HG03469 (cell line): ENCODE results near the gene MRPS11.
A peak's percentile ranks its signal among the peaks of the same experiment; 100 is the strongest.
"Not testable (repeated sequence)": the region's sequence is repeated elsewhere in the genome, so short reads cannot be mapped to it uniquely, and the experiment has no call there.

ENCODE experiments used
- ATAC-seq: cut with Tn5 transposase; IDR thresholded peaks from one replicate; pipeline ENCODE4 v1.9.1; 2021; ENCODE audit warnings: mild to moderate bottlenecking, moderate library complexity, moderate number of reproducible peaks; ENCODE audit not compliant: unreplicated experiment

The MRPS11 gene

DNA sequence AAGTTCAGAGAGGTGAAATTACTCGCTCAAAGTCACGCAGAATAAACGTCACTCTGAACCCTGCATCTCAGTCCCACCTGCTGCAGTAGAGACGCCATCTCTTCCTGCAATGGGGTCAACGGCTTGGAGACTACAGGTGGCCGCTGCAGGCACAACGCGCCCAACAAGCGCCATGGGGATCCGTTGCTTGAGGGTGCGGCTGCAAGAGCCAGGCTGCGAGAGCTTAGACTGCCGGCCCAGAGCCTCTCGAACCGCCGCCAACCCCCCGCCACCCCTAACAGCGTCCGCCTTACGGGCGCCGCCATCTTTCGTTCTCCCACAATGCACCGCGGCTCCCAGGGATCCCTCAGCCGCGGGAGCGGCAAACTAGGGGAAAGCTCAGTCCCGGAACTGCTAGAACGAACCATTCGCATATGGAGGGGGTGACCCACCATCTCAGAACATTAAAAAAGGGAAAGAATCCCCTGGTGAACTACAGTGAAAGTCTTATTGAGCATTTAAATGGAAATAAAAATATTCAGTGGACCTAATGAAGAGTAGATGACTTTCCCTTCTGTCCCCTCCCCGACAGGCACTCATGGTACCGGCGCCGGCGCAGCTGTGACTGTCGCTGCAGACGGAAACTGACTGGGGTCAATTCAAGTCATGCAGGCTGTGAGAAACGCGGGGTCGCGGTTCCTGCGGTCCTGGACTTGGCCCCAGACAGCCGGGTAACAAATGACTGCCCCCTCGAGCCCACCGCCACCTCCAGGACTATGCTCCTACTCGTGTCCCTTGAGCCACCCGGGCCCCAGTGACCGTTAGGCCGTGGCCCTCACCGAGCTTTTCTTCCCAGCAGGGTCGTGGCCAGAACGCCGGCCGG, at the start of gene MRPS11, which contains the start of gene MRPL46:
Gene MRPS11, plus strand, starts transcription at position 636 of the 862 bp plus-strand sequence. Its CDS starts 10 bp downstream, at position 646.
Gene MRPL46, minus strand, starts transcription at position 316 of the 862 bp plus-strand sequence. Its CDS starts 11 bp downstream, at position 305.
- ATAC-seq: peak; percentile 70

DNA sequence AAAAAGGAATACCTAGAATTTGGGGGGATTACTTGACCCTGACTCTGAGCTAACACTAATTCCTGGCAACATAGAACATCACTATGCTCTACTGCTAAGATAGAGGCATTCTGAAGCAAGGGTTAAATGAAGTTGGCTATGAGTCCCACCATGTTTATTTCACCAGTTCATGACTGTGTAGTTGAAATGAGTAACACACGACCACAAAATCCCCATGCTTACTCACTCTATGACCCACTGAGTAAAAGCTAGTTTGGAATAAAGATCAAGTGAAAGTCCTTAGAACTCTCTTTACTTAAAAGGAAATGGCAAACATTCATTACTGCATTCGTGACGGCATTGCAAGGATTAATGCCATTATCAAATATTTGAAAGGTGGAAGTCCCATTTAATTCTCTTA, 47.7 kb upstream of the MRPS11 start:
- no peak for ATAC-seq

DNA sequence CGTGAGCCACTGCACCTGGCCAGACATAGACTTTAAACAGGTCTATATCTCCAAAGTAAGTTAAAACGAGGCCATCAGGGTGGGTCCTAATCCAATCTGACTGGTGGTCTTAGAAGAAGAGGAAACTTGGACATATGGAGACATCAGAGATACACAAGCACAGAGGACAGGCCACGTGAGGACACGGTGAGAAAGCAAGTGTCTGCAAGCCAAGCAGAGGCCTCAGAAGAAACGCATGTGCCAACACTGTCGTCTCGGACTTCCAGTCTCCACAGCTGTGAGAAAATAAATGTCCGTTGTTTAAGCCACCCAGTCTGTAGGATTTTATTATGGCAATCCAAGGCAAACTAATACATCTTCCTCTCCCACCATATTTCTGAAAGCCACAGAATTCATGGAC, 44.2 kb upstream of the MRPS11 start:
- ATAC-seq: no peak

DNA sequence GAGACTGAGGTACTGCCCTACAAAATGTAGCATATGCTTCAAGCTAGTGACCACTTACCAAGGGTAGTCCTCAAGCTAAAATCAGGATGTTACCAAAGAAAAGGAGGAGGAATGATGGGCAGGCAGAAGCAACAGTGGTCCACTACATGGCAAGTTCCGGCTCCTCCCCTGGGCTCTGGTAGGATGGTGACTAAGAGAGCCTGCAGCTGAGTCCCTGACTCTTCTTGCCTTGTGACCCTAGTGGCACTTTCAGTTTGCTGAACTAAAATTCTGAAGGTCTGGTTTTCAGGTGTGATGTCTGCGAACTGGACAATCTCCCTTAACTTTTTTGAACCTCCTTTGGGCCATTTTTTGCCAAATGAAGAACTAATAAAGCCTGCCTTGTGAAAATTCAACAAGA, 41.2 kb upstream of the MRPS11 start:
- no peak for ATAC-seq

DNA sequence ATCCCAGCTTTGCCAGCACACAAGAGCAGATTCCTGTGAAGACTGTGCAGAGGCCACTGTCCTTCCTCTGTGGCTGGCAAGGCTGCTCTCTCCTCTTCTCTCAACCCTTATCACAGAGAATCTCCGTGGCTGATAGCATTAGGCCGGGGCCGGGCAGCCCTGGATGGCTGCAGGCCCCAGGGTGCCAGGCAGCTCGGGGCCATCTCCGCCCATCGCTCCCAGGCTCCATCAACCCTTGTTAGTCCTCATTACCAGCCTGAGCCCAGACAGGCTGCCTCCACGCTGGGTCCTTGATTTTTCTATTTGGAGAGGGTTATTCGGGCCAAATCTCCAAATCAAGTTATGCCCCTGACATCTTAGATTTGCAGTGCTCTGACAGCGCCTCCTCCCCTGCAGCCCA, 39.5 kb upstream of the MRPS11 start:
- no peak for ATAC-seq

DNA sequence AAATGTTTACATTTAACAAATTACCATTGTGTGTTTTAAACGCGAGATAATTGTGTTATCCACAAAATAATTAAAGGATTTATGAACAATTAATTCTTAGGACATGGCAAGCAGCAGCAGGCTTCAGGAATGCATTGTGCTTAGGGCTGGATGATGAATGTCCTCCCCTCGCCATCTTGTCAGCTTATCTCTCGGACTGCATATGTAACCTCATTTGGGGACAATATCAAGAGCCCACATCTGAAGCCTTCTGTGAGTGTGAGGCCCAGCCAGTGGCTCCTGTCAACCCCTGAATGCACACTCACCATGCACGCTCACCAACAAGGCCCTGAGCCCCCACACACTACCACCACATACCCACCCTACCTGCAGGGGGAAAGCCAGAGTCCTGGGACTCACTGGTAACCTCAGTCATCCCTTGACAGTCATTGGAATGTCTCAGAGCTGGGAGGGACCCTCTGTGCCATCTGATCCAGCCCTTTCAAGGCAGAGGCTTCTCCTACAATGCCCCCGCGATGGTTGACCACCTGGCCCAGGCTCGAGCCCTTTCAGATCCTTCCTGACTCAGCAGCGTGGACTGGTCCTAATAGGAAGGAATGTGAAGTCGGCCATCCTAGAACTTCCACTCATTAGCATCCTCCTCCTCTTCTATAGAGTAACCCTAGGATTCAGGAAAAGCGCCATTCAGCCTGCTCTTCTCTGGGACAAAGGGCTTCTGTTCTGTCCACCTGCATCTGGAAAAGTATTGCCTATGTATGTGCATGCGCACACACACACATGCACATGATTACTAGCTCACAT, 38.5 kb upstream of the MRPS11 start:
- no peak for ATAC-seq

DNA sequence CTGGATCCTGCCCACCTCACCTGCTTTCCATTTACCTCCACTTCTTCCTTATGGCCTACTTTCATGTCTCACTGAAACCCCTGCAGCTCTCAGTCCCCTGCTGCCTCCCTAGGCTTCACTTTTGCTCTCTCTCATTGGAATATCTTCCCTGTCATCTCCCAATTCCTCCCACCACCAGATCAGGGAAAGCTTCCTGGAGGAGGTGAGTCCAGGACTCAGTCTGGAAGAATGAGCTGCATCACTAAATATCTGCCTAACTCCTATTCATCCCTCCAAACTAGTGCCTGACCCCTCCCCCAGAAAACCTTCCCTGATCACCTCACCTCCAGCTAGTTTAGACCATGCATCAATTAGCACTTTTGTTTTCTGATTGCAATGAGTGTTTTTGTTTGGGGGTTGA, 37.5 kb upstream of the MRPS11 start:
- ATAC-seq: no peak

DNA sequence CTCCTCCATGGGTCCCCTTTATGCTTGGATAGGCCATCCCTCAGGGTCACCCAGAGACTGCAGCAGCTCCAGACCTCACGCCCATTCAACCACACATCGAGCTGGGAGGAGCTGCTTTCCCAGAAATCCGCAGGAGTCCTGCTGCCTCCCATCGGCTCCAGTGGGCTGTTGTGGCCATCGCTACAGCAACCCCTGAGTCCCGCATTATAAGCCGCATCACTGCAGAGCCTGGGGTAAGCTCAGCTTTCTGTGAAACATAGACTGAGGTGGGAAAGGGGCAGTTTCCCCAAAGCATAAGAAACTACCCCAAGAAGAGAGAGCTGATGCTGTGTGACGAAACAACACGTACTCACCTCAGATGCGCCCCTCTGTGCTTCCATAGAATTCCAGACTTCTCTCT, 36.1 kb upstream of the MRPS11 start:
- ATAC-seq: no peak

DNA sequence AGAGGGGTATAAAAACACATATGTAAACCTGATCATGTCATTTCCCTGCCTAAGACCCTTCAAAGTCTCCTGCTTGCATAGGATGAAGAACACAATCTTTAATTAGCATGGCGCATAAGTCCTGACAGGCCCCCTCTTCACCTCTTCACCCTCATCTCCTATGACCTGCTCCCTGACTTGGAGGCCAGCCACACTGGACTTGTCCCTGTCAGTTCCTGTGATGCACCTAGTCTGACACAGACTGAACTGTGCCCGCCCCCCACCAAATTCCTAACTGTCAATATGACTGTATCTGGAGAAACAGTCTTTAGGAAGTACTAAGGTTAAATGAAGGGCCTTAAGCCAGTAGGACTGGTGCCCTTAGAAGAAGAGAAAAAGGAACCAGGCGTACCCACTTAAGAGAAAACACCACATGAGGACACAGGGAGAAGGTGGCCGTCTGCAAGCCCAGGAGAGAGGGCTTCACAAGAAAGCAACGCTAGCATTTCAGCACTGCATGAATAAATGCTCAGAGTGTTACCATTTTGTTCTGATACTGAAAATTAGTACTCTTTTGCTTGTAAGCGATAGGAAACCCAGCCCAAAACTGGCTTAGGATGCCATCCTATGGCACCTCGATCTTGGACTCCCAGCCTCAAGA, 34.3 kb upstream of the MRPS11 start:
- ATAC-seq: no peak

DNA sequence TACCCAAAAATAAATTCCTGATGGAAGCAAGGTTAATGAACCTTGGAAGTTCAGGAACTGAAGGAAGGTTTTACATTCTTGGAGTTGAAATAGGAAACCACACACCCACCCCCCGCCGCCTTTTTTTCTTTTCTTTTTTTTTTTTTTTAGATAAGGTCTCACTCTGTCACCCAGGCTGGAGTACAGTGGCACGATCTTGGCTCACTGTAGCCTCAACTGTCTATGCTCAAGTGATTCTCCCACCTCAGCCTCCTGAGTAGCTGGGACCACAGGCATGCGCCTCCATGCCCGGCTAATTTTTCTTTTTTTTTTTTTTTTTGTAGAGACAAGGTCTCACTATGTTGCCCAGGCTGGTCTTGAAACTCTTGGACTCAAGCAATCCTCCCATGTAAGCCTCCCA, 33.4 kb upstream of the MRPS11 start:
- ATAC-seq: not testable (repeated sequence)

DNA sequence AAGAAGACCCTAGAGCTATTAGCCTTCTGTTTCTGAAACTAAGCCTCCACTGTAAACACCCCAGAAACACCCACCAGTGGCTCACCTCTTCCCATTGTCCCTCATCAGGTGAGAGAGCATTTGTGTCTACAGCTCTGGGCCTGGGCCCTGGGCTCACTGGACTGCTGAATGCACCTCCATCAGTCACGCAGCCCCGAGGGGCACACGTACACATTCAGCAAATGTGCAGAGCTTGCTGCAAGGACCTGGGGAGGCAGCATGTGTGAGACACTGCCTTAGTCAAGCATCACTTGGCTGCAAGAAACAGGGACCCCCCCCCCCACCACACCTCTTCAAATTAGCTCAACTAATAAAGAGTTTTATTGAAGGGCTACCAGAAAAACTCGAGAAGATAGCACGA, 29.3 kb upstream of the MRPS11 start:
- ATAC-seq: no peak

DNA sequence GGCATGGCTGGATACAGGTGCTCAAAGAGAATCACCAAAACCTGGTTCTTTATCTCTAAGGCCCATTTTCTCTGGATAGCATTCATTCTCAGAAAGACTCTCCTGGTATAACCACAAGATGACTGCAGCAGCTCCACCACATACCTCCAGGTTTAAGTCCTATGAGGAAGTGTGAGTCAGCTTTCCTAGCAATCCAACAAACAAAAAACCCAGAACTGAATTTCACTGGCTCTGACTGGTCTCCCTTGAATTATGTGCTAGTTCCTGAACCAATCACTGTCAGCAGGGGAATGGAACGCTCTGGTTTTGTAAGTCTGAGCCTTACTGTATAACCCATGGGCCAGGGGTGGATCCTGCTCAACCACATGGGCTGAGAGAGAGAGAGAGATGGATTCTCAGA, 27.5 kb upstream of the MRPS11 start:
- ATAC-seq: no peak

DNA sequence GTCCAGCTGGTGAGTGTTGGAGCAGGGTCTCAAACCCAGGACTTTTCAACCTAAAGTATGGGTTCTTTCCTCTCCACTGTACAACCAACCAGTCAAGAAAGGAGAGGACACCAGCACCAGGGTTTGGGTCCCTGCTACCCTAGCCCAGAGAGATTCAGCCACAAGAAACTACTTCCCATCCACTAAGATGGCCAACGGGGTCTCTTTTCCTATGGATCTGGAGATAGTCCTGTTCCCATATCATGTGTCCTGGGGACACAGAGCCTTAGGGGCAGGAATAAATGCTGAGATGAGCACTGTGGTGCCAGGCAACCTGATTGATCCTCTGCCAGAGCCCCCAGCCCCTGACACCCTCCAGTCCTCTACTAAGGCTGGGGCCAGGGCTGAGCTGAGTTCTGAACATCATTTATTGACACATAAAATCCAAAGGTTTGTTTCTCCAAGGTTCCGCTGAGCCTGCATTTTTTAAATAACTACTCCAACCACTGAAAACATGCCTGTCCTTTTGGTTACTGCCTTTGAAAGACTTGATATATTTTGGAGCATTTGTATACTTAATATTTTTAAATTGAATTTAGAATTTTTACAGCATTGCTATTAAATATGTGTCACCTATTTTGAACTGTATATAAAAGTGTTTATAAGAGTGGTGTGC, 26.3 kb upstream of the MRPS11 start:
- no peak for ATAC-seq

DNA sequence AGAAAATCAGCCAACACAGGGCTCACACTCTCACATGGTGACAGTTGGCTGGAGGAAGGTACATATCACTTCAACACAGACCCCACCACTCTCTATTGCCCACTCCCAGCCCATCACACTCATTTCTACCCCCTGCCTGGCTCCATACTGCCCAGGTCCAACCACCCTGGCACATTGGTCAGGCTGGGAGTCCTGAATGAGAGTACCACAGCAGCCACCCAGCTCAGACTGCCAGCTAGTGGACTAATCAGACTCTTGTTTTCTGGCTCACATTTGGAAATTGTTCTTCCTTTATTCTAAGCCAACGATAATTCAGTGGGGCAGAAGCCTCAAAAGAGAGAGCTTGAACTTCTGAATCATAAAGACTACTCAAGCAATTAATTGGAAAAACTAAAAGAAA, 20.3 kb upstream of the MRPS11 start:
- ATAC-seq: no peak

DNA sequence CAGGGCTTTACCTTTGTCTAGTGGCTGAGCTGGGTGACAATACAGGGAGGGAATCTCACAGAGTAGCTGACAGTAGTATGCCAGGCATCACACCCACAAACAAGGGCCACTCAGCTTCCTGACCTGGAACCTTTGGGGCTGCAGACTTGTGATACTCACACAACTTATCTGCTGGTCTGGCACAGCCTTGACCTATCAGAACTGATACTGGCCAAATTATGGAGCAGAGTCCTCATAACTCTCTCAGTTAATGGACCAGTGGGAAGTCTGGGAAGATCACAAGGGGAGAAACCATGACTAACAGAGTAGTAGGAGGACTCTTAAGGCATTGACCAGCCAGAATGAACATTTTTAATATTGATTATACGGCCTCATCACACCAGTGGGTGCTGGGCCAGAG, 19.8 kb upstream of the MRPS11 start:
- no peak for ATAC-seq

DNA sequence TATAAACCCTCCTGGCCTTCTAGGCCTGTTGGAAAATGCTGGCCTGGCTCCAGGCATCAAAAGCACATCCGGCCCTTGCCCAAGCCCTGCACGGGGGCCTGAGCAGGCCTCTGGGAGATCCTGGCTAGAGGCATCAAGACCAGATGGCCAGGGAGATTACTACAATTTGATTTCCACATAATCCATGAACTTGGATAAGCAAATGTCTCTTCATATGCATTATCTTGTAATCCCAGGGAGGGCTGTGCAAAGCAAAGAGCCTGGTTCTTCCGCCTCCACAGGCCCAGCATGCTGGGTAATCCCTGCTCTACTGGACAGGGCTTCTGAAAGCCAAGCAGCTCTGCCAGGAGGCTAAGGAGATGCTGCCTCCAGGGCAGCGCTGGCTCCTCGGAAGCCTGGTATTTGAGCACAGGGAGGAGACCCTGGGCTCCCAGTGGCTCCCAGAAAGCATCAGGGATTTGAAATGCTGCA, 18.5 kb upstream of the MRPS11 start:
- no peak for ATAC-seq

DNA sequence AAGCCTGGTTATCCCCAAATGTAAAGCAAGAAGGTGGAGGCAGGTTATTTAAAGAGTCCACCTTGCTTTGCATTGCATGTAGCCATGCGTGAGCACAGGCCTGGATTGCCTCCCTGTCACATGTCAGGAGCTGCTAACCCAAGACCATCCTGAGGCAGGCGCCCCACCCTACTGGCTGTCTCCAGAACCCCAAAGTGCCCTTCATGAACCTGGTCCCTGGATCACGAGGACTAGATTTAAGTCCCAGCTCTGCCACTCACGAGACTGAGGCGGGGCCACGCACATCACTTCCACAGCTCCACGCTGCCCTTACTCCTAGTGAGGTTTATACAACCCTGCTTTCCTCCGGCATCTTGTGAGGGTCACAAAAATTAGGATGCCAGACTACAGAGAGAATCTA, 17.9 kb upstream of the MRPS11 start:
- ATAC-seq: no peak

DNA sequence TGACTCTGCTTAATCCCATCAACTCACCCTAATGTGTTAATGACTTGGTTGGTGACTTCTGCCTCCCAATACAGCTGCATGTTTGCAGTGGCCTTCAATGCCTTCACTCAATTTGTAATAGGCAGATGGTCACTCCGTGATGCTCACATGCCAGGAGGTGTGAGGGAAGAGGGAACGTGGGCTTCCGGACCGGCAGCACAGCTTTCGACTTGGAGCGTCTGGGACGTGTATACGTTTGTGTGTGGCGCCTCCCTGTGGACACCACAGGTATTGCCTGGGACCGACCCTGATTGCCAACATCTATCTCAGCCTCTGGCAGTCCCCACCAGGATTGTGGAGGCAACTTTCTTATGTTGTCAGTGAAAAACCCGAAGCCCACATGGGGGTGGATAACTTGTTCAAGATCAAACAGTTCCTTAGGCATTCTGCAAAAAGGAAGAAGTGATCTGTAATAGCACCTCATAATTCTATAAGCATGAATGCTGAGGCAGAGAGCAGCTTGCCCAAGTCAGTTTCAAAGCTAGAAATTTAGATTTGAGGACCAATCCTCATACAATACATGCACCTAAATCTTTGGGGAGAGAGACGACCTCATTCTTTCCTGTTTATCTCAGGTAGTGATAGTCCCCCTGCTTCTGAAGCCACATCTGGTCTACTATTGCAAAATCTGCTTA, 17.2 kb upstream of the MRPS11 start:
- ATAC-seq: no peak

DNA sequence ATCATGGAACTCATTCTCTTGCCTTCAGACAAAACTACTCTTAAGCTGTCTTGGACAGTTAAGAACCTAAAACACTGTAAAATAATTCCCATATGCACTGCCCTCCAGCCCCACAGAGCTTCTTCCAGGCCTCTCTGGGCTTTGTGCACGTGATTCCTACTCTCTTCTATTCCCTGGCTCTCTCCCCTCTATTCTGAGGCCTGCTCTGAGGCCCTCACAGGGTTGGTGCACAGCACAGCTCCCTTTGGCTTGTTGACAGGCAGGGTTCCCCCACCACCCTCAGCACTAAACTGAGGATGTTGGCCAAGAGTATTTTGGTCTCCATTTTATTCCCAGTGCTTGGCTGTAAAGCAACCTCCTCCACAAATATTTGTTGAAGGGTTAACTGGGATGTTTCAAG, 13.9 kb upstream of the MRPS11 start:
- ATAC-seq: no peak

DNA sequence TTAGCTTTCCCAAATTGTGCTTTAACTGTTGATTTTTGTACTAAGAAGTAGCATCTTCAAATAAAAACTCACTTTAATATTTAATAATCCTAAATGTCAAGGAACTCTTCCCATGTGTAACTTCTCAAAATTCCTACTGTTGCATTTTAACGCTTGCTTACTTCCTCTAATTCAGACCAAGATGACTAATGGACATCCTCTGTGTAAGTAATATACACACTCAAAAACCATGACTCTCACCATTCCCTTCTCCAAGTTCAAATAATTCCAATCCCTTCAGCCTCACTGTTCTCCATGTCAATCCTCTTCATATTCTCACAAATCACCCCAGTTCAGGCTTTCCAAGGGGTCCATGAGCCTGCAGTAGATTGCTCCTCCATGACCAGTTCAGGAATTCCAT, 13.3 kb upstream of the MRPS11 start:
- no peak for ATAC-seq
